ENCODE data around the gene UBE3A. TPM values are rescaled to one million over a fixed set of nuclear protein-coding genes. Genes with fewer than 3 reads are reported as not detected.
"Not testable (repeated sequence)": the region's sequence is repeated elsewhere in the genome, so short reads cannot be mapped to it uniquely, and the experiment has no call there.

The UBE3A gene
- total RNA-seq, 2 donors from 2014 or later = 79.3 to 94.8 TPM

DNA sequence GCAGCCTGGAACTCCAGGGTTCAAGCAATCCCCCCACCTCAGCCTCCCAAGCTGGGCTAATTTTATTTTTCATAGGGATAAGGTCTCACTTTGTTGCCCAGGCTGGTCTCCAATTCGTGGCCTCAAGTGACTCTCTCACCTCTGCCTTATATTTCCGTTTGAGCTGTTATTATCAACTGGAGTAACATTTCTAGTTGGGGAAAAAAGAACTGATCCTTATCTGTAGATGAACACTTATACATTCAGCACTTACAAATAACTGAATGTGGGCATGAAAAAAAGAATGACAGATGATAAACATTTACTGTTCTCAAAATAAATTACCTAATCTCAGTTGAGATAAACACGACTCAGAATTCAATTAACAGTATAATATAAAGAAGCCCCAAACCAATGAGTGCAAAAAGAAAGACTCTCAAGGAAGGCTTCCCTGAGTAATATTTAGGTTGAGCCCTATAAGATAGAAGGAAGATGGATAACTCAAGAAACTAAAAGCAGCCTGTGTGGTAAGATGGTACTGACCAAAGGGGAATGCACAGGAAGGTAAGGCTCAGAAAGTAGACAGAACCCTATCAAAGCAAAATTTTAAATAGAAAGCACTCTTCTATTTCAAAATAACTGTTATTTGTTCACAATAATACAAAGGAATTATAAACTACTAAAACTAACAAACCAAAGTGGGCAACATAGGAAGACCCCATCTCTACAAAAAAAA is 11.8 kb downstream of the UBE3A start:
- Mint-ChIP-seq H3K36me3 (ENCODE audit: low read depth) (peaks cover 25% of the 10 kb centered on the region), H3K9me3 (no peaks in the 10 kb centered on the region), H3K4me1 (peaks cover 34% of the 10 kb centered on the region), H3K27me3 (no peaks in the 10 kb centered on the region), H3K4me3 (peak overlapping the region; percentile 17), H3K27ac (no peak overlapping the region)
- ATAC-seq (replicated peaks) = no peak

DNA sequence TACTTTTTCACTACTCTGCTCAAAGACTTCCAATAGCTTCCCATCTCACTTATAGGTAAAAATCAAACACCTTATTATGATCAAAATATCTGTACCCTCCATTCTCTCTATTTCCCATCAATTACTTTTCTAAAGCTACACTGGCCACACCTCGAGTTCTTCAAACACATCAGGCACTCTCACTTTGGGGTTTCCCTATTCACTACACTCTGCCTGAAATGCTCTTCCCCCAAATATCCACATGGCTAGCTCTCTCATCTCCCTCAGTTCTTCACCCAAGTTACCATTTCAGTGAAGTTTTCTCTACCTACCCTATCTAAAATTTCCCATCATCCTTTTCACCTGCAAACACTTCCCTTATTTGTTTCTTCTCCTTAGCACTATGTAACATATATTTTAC is 14.8 kb downstream of the UBE3A start:
- Mint-ChIP-seq H3K27ac (no peak overlapping the region), H3K36me3 (ENCODE audit: low read depth) (peaks cover 41% of the 10 kb centered on the region), H3K4me3 (no peak overlapping the region), H3K27me3 (no peaks in the 10 kb centered on the region), H3K9me3 (peaks cover 5% of the 10 kb centered on the region), H3K4me1 (peaks cover 32% of the 10 kb centered on the region)
- no peak for ATAC-seq (replicated peaks)

DNA sequence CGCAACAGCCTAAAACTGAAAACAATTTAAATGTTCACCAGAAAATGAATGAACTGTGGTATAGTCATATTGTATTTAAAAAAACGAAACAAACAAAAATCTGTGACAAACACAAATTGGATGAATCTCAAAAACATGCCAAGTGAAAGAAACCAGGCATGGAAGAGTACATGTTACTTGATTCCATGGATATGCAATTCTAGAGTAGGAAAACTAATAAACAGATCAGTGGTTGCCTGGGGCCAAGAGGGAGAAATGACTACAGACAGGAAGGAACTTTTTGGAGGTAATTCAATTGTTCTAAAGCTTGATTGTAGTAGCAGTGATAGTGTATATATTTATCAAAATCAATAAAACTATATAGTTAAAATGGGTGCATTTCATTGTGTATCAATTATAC is 16.8 kb downstream of the UBE3A start:
- Mint-ChIP-seq H3K27me3 (no peaks in the 10 kb centered on the region), H3K4me3 (no peak overlapping the region), H3K9me3 (peaks cover 5% of the 10 kb centered on the region), H3K4me1 (peaks cover 32% of the 10 kb centered on the region), H3K27ac (no peak overlapping the region), H3K36me3 (ENCODE audit: low read depth) (peaks cover 42% of the 10 kb centered on the region)
- no peak for ATAC-seq (replicated peaks)

DNA sequence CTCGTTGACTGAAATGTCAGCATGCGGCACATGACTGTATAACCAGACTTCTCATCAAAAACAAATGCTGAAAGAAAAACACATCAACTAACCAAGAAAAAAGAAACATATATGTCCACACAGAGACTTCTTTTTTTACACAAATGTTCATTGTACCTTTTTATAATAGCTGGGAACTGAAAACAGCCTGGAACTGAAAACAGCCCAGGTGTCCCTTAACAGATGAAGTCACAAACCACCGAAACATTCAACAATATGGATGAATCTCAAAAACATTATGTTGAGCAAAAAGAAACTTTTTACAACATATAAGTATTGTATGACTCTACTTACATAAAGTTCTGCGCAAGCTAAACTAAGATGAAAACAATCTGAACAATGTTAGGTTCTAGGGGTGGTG is 20.6 kb downstream of the UBE3A start:
- Mint-ChIP-seq H3K4me1 (peaks cover 47% of the 10 kb centered on the region), H3K9me3 (peaks cover 5% of the 10 kb centered on the region), H3K27ac (no peak overlapping the region), H3K27me3 (no peaks in the 10 kb centered on the region), H3K4me3 (no peak overlapping the region), H3K36me3 (ENCODE audit: low read depth) (peaks cover 39% of the 10 kb centered on the region)
- ATAC-seq (replicated peaks) = no peak

DNA sequence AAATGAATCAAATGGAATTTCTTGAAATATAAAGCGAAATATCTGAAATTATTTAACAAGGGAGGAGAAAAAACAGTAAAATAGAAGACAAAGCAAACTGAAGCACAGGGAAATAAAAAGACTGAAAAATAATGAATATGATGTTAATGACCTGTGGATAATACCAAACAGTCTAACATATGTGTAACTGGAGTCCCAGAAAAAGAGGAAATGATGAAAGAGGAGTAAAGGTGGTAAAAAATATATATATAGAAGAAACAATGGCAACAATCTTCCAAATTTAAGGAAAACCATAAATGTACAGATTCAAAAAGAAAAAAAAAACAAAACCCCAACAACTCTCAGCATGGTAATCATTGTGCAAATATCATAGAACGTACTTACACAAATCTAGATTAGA is 21.2 kb downstream of the UBE3A start:
- Mint-ChIP-seq H3K9me3 (peaks cover 5% of the 10 kb centered on the region), H3K27ac (no peak overlapping the region), H3K4me1 (peaks cover 47% of the 10 kb centered on the region), H3K27me3 (no peaks in the 10 kb centered on the region), H3K4me3 (no peak overlapping the region), H3K36me3 (ENCODE audit: low read depth) (peaks cover 38% of the 10 kb centered on the region)
- ATAC-seq (replicated peaks) = no peak

DNA sequence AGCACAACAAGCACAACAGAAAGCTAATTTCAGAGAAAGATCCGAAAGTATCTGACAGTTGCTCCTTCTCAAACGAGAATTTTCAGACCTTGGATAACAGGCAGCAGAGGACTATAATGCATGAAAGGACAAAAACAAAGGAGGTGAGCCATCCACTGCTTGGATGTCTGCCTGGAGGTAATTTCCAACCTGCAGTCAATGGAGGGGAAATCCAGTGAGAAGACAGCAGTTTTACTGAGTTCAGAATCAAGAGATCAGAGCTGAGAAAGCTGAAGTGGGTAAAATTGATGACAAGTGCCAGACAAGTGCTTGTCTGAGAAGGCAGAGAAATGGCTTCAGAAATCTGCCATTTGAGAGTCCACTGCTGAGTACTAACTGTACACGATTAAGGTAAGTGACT is 22.1 kb downstream of the UBE3A start:
- peak overlapping the region; percentile 72 for H3K27ac Mint-ChIP-seq
- peak; percentile 76 for ATAC-seq (replicated peaks)
- peaks cover 43% of the 10 kb centered on the region for H3K4me1 Mint-ChIP-seq
- peaks cover 29% of the 10 kb centered on the region for H3K36me3 Mint-ChIP-seq (ENCODE audit: low read depth)
- peaks cover 5% of the 10 kb centered on the region for H3K9me3 Mint-ChIP-seq
- peak overlapping the region; percentile 24 for H3K4me3 Mint-ChIP-seq
- H3K27me3 Mint-ChIP-seq = no peaks in the 10 kb centered on the region

DNA sequence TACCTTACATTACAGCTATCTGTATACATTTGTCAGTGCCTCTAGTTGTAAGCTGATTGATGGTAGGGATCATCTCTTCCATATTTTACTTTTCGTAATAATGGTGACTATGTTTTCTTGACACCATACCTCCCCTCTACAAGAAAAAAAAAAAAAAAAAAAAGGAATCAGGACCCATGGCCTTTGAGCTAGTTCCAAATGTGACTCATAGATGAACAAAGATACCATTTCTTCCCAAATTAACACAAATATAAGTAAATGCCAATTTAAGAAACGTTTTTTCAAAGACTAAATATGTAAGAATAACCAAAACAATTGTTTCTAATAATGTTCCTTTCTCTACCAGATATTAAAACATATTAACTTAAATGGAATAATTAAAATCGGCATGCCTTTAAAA is 23.1 kb downstream of the UBE3A start:
- ATAC-seq (replicated peaks) = no peak
- Mint-ChIP-seq H3K27me3 (no peaks in the 10 kb centered on the region), H3K9me3 (peaks cover 5% of the 10 kb centered on the region), H3K4me3 (no peak overlapping the region), H3K4me1 (peaks cover 46% of the 10 kb centered on the region), H3K36me3 (ENCODE audit: low read depth) (peaks cover 19% of the 10 kb centered on the region), H3K27ac (no peak overlapping the region)

DNA sequence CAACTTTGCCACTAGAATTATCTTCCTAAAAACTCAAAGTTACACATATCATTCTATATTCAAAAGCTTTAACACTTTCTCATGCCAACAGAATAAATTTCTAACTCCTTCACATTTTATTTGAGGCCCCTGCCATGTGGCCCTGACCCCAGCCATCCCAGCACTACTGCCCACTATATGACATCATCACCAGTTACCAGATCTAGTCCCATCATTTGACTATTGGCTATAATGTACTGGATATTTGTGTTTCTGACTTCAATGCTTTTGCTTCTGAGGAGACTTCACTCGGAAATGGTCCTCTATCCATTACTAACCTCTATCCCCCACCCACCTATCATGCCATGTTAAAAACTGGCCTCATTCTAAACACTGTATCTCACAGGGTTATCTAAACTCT is 23.6 kb downstream of the UBE3A start:
- Mint-ChIP-seq H3K4me1 (peaks cover 45% of the 10 kb centered on the region), H3K27me3 (no peaks in the 10 kb centered on the region), H3K27ac (peak overlapping the region; percentile 21), H3K36me3 (ENCODE audit: low read depth) (peaks cover 14% of the 10 kb centered on the region), H3K9me3 (peaks cover 4% of the 10 kb centered on the region), H3K4me3 (peak overlapping the region; percentile 8)
- ATAC-seq (replicated peaks) = no peak

DNA sequence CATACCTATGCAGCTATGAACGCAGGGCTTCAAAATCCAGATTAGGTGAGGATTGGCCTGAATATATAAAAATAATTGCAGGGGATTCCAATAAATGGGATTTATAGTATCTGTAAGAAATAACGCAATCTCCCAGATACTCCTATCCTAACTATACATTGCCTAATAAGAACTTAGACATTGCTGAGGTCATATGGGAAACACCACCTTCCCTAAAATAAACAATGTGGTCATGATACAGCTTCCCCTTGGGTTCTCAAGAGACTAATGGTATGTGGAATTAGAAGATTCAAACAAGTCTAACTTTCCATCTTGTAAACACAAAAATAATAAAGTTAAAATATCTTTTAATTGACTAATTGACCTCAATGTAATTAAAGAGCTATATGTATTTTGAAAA is 28.2 kb downstream of the UBE3A start:
- Mint-ChIP-seq H3K9me3 (no peaks in the 10 kb centered on the region), H3K27me3 (no peaks in the 10 kb centered on the region), H3K4me3 (no peak overlapping the region), H3K27ac (no peak overlapping the region), H3K36me3 (ENCODE audit: low read depth) (peaks cover 17% of the 10 kb centered on the region), H3K4me1 (peaks cover 43% of the 10 kb centered on the region)
- no peak for ATAC-seq (replicated peaks)

DNA sequence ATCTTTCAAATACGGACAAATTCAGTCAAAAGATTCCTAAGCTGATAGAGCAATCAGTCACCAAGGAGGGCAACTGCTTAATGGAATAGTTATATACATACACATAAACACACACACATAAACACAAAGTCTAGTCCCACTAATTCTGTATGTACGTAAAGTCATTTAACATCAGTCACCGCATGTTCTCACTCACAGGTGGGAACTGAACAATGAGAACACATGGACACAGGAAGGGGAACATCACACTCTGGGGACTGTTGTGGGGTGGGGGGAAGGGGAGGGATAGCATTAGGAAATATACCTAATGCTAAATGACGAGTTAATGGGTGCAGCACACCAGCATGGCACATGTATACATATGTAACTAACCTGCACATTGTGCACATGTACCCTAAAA is 29.1 kb downstream of the UBE3A start:
- not testable (repeated sequence) for ATAC-seq (replicated peaks); H3K4me3 Mint-ChIP-seq; H3K27me3 Mint-ChIP-seq; H3K9me3 Mint-ChIP-seq; H3K27ac Mint-ChIP-seq
- peaks cover 26% of the 10 kb centered on the region for H3K36me3 Mint-ChIP-seq (ENCODE audit: low read depth)
- peaks cover 37% of the 10 kb centered on the region for H3K4me1 Mint-ChIP-seq

DNA sequence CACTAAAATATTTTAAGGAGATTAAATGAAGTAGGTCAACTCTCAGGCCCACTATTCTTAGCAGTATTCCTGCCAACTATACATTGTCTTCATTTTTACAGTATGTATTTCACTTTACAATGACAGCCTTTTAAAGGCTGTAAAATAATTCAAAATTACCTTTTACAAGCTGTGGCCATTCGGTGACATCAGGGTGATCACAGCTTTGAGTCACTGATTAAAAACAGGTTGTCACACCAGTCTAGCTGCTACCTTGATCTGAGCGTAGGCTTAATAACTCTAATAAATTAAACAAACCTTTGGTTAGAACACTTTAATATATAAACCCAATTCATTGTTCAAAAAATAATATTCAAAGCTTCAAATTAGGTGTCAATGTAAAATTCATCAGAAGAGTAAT is 29.9 kb downstream of the UBE3A start:
- H3K4me3 Mint-ChIP-seq = no peak overlapping the region
- ATAC-seq (replicated peaks) = no peak
- no peaks in the 10 kb centered on the region for H3K27me3 Mint-ChIP-seq
- H3K4me1 Mint-ChIP-seq = peaks cover 32% of the 10 kb centered on the region
- no peaks in the 10 kb centered on the region for H3K9me3 Mint-ChIP-seq
- H3K36me3 Mint-ChIP-seq (ENCODE audit: low read depth) = peaks cover 34% of the 10 kb centered on the region
- H3K27ac Mint-ChIP-seq = no peak overlapping the region

DNA sequence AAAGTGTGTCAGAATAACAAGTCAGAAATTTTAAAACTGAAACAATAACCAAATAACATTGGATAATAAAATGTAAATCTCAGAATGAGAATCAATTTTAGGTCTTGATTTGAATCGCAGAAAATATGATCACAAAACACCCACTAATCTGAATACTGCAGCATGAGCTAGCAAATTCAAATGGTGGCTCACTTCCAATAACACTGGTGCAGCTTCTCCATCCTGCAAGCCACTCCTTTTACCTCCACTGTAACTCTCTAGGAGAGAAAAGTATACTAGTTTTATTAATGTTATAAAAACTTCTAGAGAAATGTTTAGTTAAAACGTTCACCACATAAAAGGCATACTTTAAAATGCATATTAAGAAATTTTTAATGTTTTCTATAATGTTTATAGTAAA is 30.4 kb downstream of the UBE3A start:
- H3K4me1 Mint-ChIP-seq = peaks cover 27% of the 10 kb centered on the region
- ATAC-seq (replicated peaks) = no peak
- H3K4me3 Mint-ChIP-seq = no peak overlapping the region
- no peak overlapping the region for H3K27ac Mint-ChIP-seq
- no peaks in the 10 kb centered on the region for H3K27me3 Mint-ChIP-seq
- no peaks in the 10 kb centered on the region for H3K9me3 Mint-ChIP-seq
- peaks cover 39% of the 10 kb centered on the region for H3K36me3 Mint-ChIP-seq (ENCODE audit: low read depth)

DNA sequence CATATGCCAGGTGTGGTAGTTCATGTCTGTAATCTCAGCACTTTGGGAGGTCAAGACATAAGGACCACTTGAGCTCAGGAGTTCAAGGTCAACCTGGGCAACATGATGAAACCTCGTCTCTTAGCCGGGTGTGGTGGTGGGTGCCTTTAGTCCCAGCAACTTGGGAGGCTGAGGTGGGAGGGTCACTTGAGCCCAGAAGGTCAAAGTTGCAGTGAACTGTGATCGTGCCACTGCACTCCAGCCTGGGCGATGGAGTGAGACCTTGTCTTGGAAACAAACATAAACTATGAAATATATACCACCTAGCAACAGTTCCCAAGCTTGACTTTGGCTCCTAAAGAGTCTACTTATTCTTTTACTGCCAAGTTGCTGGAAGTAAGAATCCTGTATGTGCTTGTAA is 30.9 kb downstream of the UBE3A start:
- no peak for ATAC-seq (replicated peaks)
- Mint-ChIP-seq H3K27me3 (no peaks in the 10 kb centered on the region), H3K36me3 (ENCODE audit: low read depth) (peaks cover 44% of the 10 kb centered on the region), H3K4me3 (no peak overlapping the region), H3K27ac (no peak overlapping the region), H3K4me1 (peaks cover 27% of the 10 kb centered on the region), H3K9me3 (no peaks in the 10 kb centered on the region)

DNA sequence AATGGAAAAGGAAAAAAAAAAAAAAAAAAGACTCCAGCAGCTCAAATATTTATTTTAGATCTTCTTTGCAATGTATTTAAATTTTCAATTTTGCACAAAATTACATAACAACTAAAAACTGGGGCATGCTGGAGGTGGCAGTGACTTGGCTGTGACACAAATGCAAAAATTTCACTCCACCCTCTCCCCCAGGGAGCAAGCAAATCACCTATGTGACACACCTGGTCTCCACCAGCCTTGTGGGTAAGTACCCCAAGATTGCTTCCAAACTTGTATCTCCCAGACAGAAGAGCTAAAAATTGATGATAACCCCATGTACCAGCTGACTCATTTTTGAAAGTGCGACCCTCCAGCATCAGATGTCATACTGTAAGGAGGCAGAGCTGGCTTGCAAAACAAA is 32.0 kb downstream of the UBE3A start:
- Mint-ChIP-seq H3K36me3 (ENCODE audit: low read depth) (peaks cover 53% of the 10 kb centered on the region), H3K9me3 (no peaks in the 10 kb centered on the region), H3K27ac (peak overlapping the region; percentile 16), H3K27me3 (no peaks in the 10 kb centered on the region), H3K4me3 (peak overlapping the region; percentile 9), H3K4me1 (peaks cover 32% of the 10 kb centered on the region)
- peak; percentile 45 for ATAC-seq (replicated peaks)

DNA sequence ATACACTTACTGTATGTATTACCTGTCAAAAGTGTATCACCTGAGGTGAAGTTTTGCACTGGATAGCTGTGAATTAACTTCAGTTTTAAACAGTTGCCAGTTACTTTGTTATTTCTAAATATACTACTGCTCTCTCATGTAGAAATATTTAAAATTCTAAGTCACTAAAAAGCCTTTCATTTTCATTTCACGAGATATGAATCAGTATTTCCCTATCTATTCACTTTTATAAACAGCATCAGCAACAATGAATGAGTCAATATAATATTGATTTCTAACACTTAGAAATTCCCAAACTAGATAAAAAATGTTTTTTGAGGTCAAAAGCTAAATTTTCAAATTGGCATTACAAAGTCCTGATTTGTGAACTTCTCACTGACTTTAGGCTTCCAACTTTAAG is 32.6 kb downstream of the UBE3A start:
- ATAC-seq (replicated peaks) = peak; percentile 29
- H3K27ac Mint-ChIP-seq = peak overlapping the region; percentile 16
- H3K9me3 Mint-ChIP-seq = no peaks in the 10 kb centered on the region
- H3K4me1 Mint-ChIP-seq = peaks cover 28% of the 10 kb centered on the region
- no peaks in the 10 kb centered on the region for H3K27me3 Mint-ChIP-seq
- peak overlapping the region; percentile 9 for H3K4me3 Mint-ChIP-seq
- peaks cover 59% of the 10 kb centered on the region for H3K36me3 Mint-ChIP-seq (ENCODE audit: low read depth)

DNA sequence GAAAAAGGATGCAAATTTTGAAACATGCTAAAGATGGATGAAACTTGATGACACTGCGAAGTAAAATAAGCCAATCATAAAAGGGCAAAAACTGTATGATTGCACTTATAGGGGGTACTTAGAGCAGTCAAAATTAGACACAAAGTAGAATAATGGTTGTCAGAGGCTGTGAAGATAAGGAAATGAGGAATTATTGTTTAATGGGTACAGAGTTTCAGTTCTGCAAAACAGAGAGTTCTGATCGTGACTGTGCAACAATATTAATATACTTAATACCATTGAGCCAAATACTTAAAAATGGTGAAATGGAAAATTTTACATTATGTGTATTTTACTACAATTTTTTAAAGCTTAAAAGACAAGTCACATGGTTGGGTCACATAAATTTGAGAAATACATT is 35.1 kb downstream of the UBE3A start:
- H3K27ac Mint-ChIP-seq = no peak overlapping the region
- H3K36me3 Mint-ChIP-seq (ENCODE audit: low read depth) = peaks cover 73% of the 10 kb centered on the region
- H3K4me1 Mint-ChIP-seq = peaks cover 25% of the 10 kb centered on the region
- ATAC-seq (replicated peaks) = no peak
- H3K27me3 Mint-ChIP-seq = no peaks in the 10 kb centered on the region
- no peaks in the 10 kb centered on the region for H3K9me3 Mint-ChIP-seq
- H3K4me3 Mint-ChIP-seq = no peak overlapping the region

Measured in activated T-helper 17 cell treated with anti-CD3 and anti-CD28 coated beads, Interleukin-2, amount 50 U/mL, for 72 hours (primary cell).